Calu3 (cell line): ENCODE results near the gene MYL9. TPM values are rescaled to one million over a fixed set of nuclear protein-coding genes. Genes with fewer than 3 reads are reported as not detected.
"Not testable (repeated sequence)": the region's sequence is repeated elsewhere in the genome, so short reads cannot be mapped to it uniquely, and the experiment has no call there.

Experiments
- BruUV-seq: library from RNA; stranded (reverse); fragments of 400-500 nt; replicated peaks from 2 replicates; lab custom pipeline; 2021; lab: Mats Ljungman, UMichigan
- CTCF ChIA-PET: fragments of 300-600 bp; sonication (Branson Sonifier 250); formaldehyde crosslinking; loops from one replicate; lab custom pipeline; 2022; ENCODE audit warnings: antibody characterized with exemption; lab: Charles Lee
- DNase-seq: peaks from one replicate; pipeline ENCODE4 v3.0.0; 2022
- H3K27ac Mint-ChIP-seq: one replicate; pipeline ENCODE4 v1.8.0; 2022; ENCODE audit warnings: mixed read lengths; ENCODE audit not compliant: unreplicated experiment
- H3K27me3 Mint-ChIP-seq: one replicate; pipeline ENCODE4 v1.8.0; 2022; ENCODE audit warnings: mixed read lengths; ENCODE audit not compliant: unreplicated experiment
- H3K36me3 Mint-ChIP-seq: one replicate; pipeline ENCODE4 v1.8.0; 2022; ENCODE audit warnings: mild to moderate bottlenecking, moderate library complexity, mixed read lengths; ENCODE audit not compliant: insufficient read depth, unreplicated experiment
- H3K4me1 Mint-ChIP-seq: one replicate; pipeline ENCODE4 v1.8.0; 2022; ENCODE audit warnings: mild to moderate bottlenecking, low read depth, mixed read lengths; ENCODE audit not compliant: unreplicated experiment
- H3K4me3 Mint-ChIP-seq: one replicate; pipeline ENCODE4 v1.8.0; 2022; ENCODE audit warnings: mild to moderate bottlenecking, low read depth, moderate library complexity, mixed read lengths; ENCODE audit not compliant: unreplicated experiment
- H3K9me3 Mint-ChIP-seq: one replicate; pipeline ENCODE4 v1.8.0; 2022; ENCODE audit warnings: low read depth, mixed read lengths; ENCODE audit not compliant: unreplicated experiment
- CTCF ChIP-seq: fragments of 200-600 bp; IDR thresholded peaks from one replicate; pipeline ENCODE4 v1.8.0; 2022; ENCODE audit warnings: antibody characterized with exemption; ENCODE audit not compliant: unreplicated experiment
- intact Hi-C: fragments of 100-400 bp; cut with micrococcal nuclease; formaldehyde crosslinking; loops from one replicate; pipeline ENCODE4 v1.10.0; 2022; ENCODE audit not compliant: unreplicated experiment
- total RNA-seq: library from RNA; stranded (reverse); gene quantifications from 2 replicates; pipeline ENCODE4 v1.2.3, GENCODE V29; 2022

MYL9 gene
- total RNA-seq, 1 experiment from 2014 or later: 10.3 TPM

GRCh38 chr20:36507746-36508145 is 33.6 kb upstream of the MYL9 start:
- intact Hi-C loops: no loop called here

GRCh38 chr20:36519012-36519719 is 22.2 kb upstream of the MYL9 start:
- DNase-seq: no peak
- H3K27ac Mint-ChIP-seq: no peak overlapping the region
- H3K4me1 Mint-ChIP-seq: no peaks in the 10 kb centered on the region
- BruUV-seq: no TSS peak
- no peak for TF ChIP-seq CTCF
- H3K9me3 Mint-ChIP-seq: no peaks in the 10 kb centered on the region
- no peaks in the 10 kb centered on the region for H3K27me3 Mint-ChIP-seq
- CTCF ChIA-PET: no interaction called here
- no peaks in the 10 kb centered on the region for H3K36me3 Mint-ChIP-seq
- H3K4me3 Mint-ChIP-seq: no peak overlapping the region
- intact Hi-C loops: no loop called here

More at GRCh38 chr20:36507746-36508145, 33.6 kb upstream of the MYL9 start:
- no peak for DNase-seq
- H3K4me3 Mint-ChIP-seq: no peak overlapping the region
- H3K9me3 Mint-ChIP-seq: no peaks in the 10 kb centered on the region
- CTCF ChIA-PET: no interaction called here
- no peaks in the 10 kb centered on the region for H3K27me3 Mint-ChIP-seq
- peaks cover 9% of the 10 kb centered on the region for H3K36me3 Mint-ChIP-seq
- no peak for TF ChIP-seq CTCF
- no peaks in the 10 kb centered on the region for H3K4me1 Mint-ChIP-seq
- H3K27ac Mint-ChIP-seq: no peak overlapping the region
- BruUV-seq: no TSS peak

- BruUV-seq: no TSS peak
- Mint-ChIP-seq H3K27ac (no peak overlapping the region), H3K4me3 (no peak overlapping the region), H3K27me3 (no peaks in the 10 kb centered on the region), H3K36me3 (peaks cover 5% of the 10 kb centered on the region), H3K9me3 (no peaks in the 10 kb centered on the region), H3K4me1 (no peaks in the 10 kb centered on the region)
- DNase-seq: no peak
- CTCF ChIA-PET: no interaction called here
- intact Hi-C loops: no loop called here
- TF ChIP-seq CTCF: no peak
These were observed 21.4 kb upstream of the MYL9 start for GRCh38 chr20:36519944-36520343.

GRCh38 chr20:36521526-36521925 is 19.8 kb upstream of the MYL9 start:
- H3K36me3 Mint-ChIP-seq: peaks cover 8% of the 10 kb centered on the region
- no TSS peak for BruUV-seq
- intact Hi-C loops: no loop called here
- no peaks in the 10 kb centered on the region for H3K9me3 Mint-ChIP-seq
- H3K27me3 Mint-ChIP-seq: no peaks in the 10 kb centered on the region
- no peak for TF ChIP-seq CTCF
- no peak overlapping the region for H3K4me3 Mint-ChIP-seq
- CTCF ChIA-PET: interaction anchor here (0.6 to 0.7 kb wide), 2 partner anchors 74 to 777 kb away, joined by 3 read pairs; no protein-coding TSS in a partner anchor
- DNase-seq: no peak
- H3K27ac Mint-ChIP-seq: no peak overlapping the region
- H3K4me1 Mint-ChIP-seq: no peaks in the 10 kb centered on the region

- H3K27me3 Mint-ChIP-seq, H3K9me3 Mint-ChIP-seq, H3K27ac Mint-ChIP-seq, H3K4me3 Mint-ChIP-seq, BruUV-seq, DNase-seq, H3K4me1 Mint-ChIP-seq, intact Hi-C loops: not testable (repeated sequence)
- H3K36me3 Mint-ChIP-seq: peaks cover 17% of the 10 kb centered on the region
- CTCF ChIA-PET: interaction anchor here (0.7 kb wide), 1 partner anchor 73 kb away, joined by 3 read pairs; no protein-coding TSS in a partner anchor
These were observed 18.9 kb upstream of the MYL9 start for GRCh38 chr20:36522412-36522811.
